Neuron (in vitro differentiated cells): ENCODE measurements around the gene VTCN1.

ENCODE experiments used
- H2AFZ ChIP-seq: one replicate; pipeline ENCODE4 v1.6.1; 2013; ENCODE audit warnings: low read depth, mild to moderate bottlenecking, inconsistent platforms, low read length, moderate library complexity
- H3K27me3 ChIP-seq: one replicate; pipeline ENCODE4 v1.6.1; 2013; ENCODE audit warnings: low read length; ENCODE audit not compliant: insufficient read depth
- H3K36me3 ChIP-seq: one replicate; pipeline ENCODE4 v1.6.1; 2013; ENCODE audit warnings: low read length; ENCODE audit not compliant: insufficient read depth
- H3K4me1 ChIP-seq: one replicate; pipeline ENCODE4 v1.6.1; 2013; ENCODE audit warnings: low read length; ENCODE audit not compliant: insufficient read depth
- H3K4me3 ChIP-seq: 2 replicates; pipeline ENCODE4 v1.5.1; 2013; ENCODE audit warnings: mild to moderate bottlenecking, low read length, moderate library complexity
- H3K9me3 ChIP-seq: one replicate; pipeline ENCODE4 v1.6.1; 2013; ENCODE audit warnings: low read length

Gene VTCN1

GRCh38 chr1:117198097-117198496 lies 12.6 kb downstream of the VTCN1 start:
- H3K4me3 ChIP-seq: no peak overlapping the region
- no peaks in the 10 kb centered on the region for H3K36me3 ChIP-seq
- H2AFZ ChIP-seq: no peak overlapping the region
- no peaks in the 10 kb centered on the region for H3K9me3 ChIP-seq
- peaks cover 6% of the 10 kb centered on the region for H3K4me1 ChIP-seq
- H3K27me3 ChIP-seq: peaks cover 3% of the 10 kb centered on the region

GRCh38 chr1:117189726-117190125 lies 21.0 kb downstream of the VTCN1 start:
- Histone ChIP-seq H3K27me3 (no peaks in the 10 kb centered on the region), H3K9me3 (no peaks in the 10 kb centered on the region), H2AFZ (no peak overlapping the region), H3K4me3 (no peak overlapping the region), H3K36me3 (no peaks in the 10 kb centered on the region), H3K4me1 (peaks cover 6% of the 10 kb centered on the region)

GRCh38 chr1:117188816-117189437 lies 21.8 kb downstream of the VTCN1 start:
- Histone ChIP-seq H3K9me3 (no peaks in the 10 kb centered on the region), H3K4me1 (peaks cover 6% of the 10 kb centered on the region), H3K36me3 (no peaks in the 10 kb centered on the region), H3K27me3 (no peaks in the 10 kb centered on the region), H3K4me3 (no peak overlapping the region), H2AFZ (peak overlapping the region; percentile 42)

- Histone ChIP-seq H3K27me3 (no peaks in the 10 kb centered on the region), H2AFZ (no peak overlapping the region), H3K36me3 (no peaks in the 10 kb centered on the region)
These were observed 22.4 kb downstream of the VTCN1 start for GRCh38 chr1:117188170-117188815.

GRCh38 chr1:117183112-117183511 lies 27.6 kb downstream of the VTCN1 start:
- peaks cover 21% of the 10 kb centered on the region for H3K4me1 ChIP-seq
- no peak overlapping the region for H3K4me3 ChIP-seq
- H3K27me3 ChIP-seq: no peaks in the 10 kb centered on the region
- no peak overlapping the region for H2AFZ ChIP-seq
- no peaks in the 10 kb centered on the region for H3K9me3 ChIP-seq
- H3K36me3 ChIP-seq: no peaks in the 10 kb centered on the region

More at GRCh38 chr1:117188170-117188815, 22.4 kb downstream of the VTCN1 start:
- Histone ChIP-seq H3K4me1 (peaks cover 6% of the 10 kb centered on the region), H3K4me3 (no peak overlapping the region), H3K9me3 (no peaks in the 10 kb centered on the region)

GRCh38 chr1:117182319-117182718 lies 28.4 kb downstream of the VTCN1 start:
- peaks cover 21% of the 10 kb centered on the region for H3K4me1 ChIP-seq
- H3K27me3 ChIP-seq: no peaks in the 10 kb centered on the region
- H3K9me3 ChIP-seq: no peaks in the 10 kb centered on the region
- H3K4me3 ChIP-seq: no peak overlapping the region
- no peaks in the 10 kb centered on the region for H3K36me3 ChIP-seq
- no peak overlapping the region for H2AFZ ChIP-seq

- Histone ChIP-seq H3K4me3 (no peak overlapping the region), H3K36me3 (no peaks in the 10 kb centered on the region), H3K9me3 (no peaks in the 10 kb centered on the region), H2AFZ (no peak overlapping the region), H3K4me1 (peaks cover 21% of the 10 kb centered on the region), H3K27me3 (no peaks in the 10 kb centered on the region)
These were observed 29.1 kb downstream of the VTCN1 start for GRCh38 chr1:117181630-117182041.

GRCh38 chr1:117180147-117180967 lies 30.4 kb downstream of the VTCN1 start:
- Histone ChIP-seq H3K4me1 (peaks cover 21% of the 10 kb centered on the region), H3K4me3 (no peak overlapping the region), H3K9me3 (no peaks in the 10 kb centered on the region), H2AFZ (no peak overlapping the region), H3K27me3 (no peaks in the 10 kb centered on the region), H3K36me3 (no peaks in the 10 kb centered on the region)

GRCh38 chr1:117179471-117179870 lies 31.3 kb downstream of the VTCN1 start:
- Histone ChIP-seq H3K9me3 (no peaks in the 10 kb centered on the region), H2AFZ (no peak overlapping the region), H3K27me3 (no peaks in the 10 kb centered on the region), H3K4me1 (peaks cover 26% of the 10 kb centered on the region), H3K36me3 (no peaks in the 10 kb centered on the region), H3K4me3 (no peak overlapping the region)

GRCh38 chr1:117178756-117179155 lies 32.0 kb downstream of the VTCN1 start:
- Histone ChIP-seq H3K4me3 (no peak overlapping the region), H2AFZ (no peak overlapping the region), H3K36me3 (no peaks in the 10 kb centered on the region), H3K27me3 (no peaks in the 10 kb centered on the region), H3K9me3 (no peaks in the 10 kb centered on the region), H3K4me1 (peaks cover 26% of the 10 kb centered on the region)

GRCh38 chr1:117177376-117177775 lies 33.4 kb downstream of the VTCN1 start:
- peaks cover 36% of the 10 kb centered on the region for H3K4me1 ChIP-seq
- no peaks in the 10 kb centered on the region for H3K9me3 ChIP-seq
- H3K36me3 ChIP-seq: no peaks in the 10 kb centered on the region
- no peak overlapping the region for H3K4me3 ChIP-seq
- H3K27me3 ChIP-seq: no peaks in the 10 kb centered on the region
- no peak overlapping the region for H2AFZ ChIP-seq

GRCh38 chr1:117176579-117176978 lies 34.1 kb downstream of the VTCN1 start:
- Histone ChIP-seq H3K4me1 (peaks cover 42% of the 10 kb centered on the region), H3K27me3 (no peaks in the 10 kb centered on the region), H3K9me3 (no peaks in the 10 kb centered on the region), H3K36me3 (no peaks in the 10 kb centered on the region), H3K4me3 (no peak overlapping the region), H2AFZ (no peak overlapping the region)

- peaks cover 44% of the 10 kb centered on the region for H3K4me1 ChIP-seq
- no peak overlapping the region for H3K4me3 ChIP-seq
- H3K27me3 ChIP-seq: no peaks in the 10 kb centered on the region
- H3K9me3 ChIP-seq: no peaks in the 10 kb centered on the region
- no peak overlapping the region for H2AFZ ChIP-seq
- no peaks in the 10 kb centered on the region for H3K36me3 ChIP-seq
These were observed 35.9 kb downstream of the VTCN1 start for GRCh38 chr1:117174851-117175250.
